Glutamatergic neuron (in vitro differentiated cells): ENCODE results near the gene SLC5A10. TPM values are rescaled to one million over a fixed set of nuclear protein-coding genes. Genes with fewer than 3 reads are reported as not detected.

ENCODE experiments used
- DNase-seq: peaks from one replicate; pipeline ENCODE4 v3.0.0; 2022
- H3K27ac Mint-ChIP-seq: one replicate; pipeline ENCODE4 v1.8.0; 2020; ENCODE audit warnings: mild to moderate bottlenecking, mixed read lengths, inconsistent platforms; ENCODE audit not compliant: unreplicated experiment
- H3K27me3 Mint-ChIP-seq: one replicate; pipeline ENCODE4 v1.8.0; 2020; ENCODE audit warnings: mild to moderate bottlenecking, moderate library complexity, mixed read lengths, inconsistent platforms; ENCODE audit not compliant: unreplicated experiment
- H3K36me3 Mint-ChIP-seq: one replicate; pipeline ENCODE4 v1.8.0; 2020; ENCODE audit warnings: mild to moderate bottlenecking, mixed read lengths, inconsistent platforms; ENCODE audit not compliant: unreplicated experiment
- H3K4me1 Mint-ChIP-seq: one replicate; pipeline ENCODE4 v1.8.0; 2020; ENCODE audit warnings: mild to moderate bottlenecking, low read depth, mixed read lengths, inconsistent platforms; ENCODE audit not compliant: unreplicated experiment
- H3K4me3 Mint-ChIP-seq: one replicate; pipeline ENCODE4 v1.8.0; 2020; ENCODE audit warnings: mild to moderate bottlenecking, mixed read lengths, inconsistent platforms; ENCODE audit not compliant: unreplicated experiment
- H3K9me3 Mint-ChIP-seq: one replicate; pipeline ENCODE4 v1.8.0; 2020; ENCODE audit warnings: mild to moderate bottlenecking, moderate library complexity, mixed read lengths, inconsistent platforms; ENCODE audit not compliant: unreplicated experiment
- CTCF ChIP-seq: fragments of 200-600 bp; sonication (generic); IDR thresholded peaks from one replicate; pipeline ENCODE4 v1.5.0; 2021; ENCODE audit not compliant: partially characterized antibody, unreplicated experiment
- total RNA-seq: library from RNA; stranded (reverse); fragmentation: NEBNext Ultra II Directional; extraction: Animal tissue kit (Norgen Biotek cat#: 25700); gene quantifications from one replicate; pipeline ENCODE4 v1.2.1, GENCODE V29; 2021; ENCODE audit not compliant: unreplicated experiment

The SLC5A10 gene
- total RNA-seq, 1 donor from 2014 or later: not detected

GRCh38 chr17:18960241-18960665, 8.3 kb downstream of the SLC5A10 start:
- Mint-ChIP-seq H3K4me3 (no peak overlapping the region), H3K27ac (no peak overlapping the region), H3K27me3 (peaks cover 7% of the 10 kb centered on the region), H3K4me1 (peaks cover 9% of the 10 kb centered on the region), H3K36me3 (no peaks in the 10 kb centered on the region), H3K9me3 (peaks cover 3% of the 10 kb centered on the region)
- DNase-seq: no peak
- TF ChIP-seq CTCF: no peak

GRCh38 chr17:18960803-18961511, 9.0 kb downstream of the SLC5A10 start:
- peak; percentile 94 for DNase-seq
- H3K4me3 Mint-ChIP-seq: no peak overlapping the region

GRCh38 chr17:18961634-18962493, 9.9 kb downstream of the SLC5A10 start:
- peak overlapping the region; percentile 14 for H3K27ac Mint-ChIP-seq
- H3K4me1 Mint-ChIP-seq: peaks cover 9% of the 10 kb centered on the region
- TF ChIP-seq CTCF: no peak
- no peak for DNase-seq
- H3K4me3 Mint-ChIP-seq: peak overlapping the region; percentile 20
- peaks cover 1% of the 10 kb centered on the region for H3K9me3 Mint-ChIP-seq
- peaks cover 7% of the 10 kb centered on the region for H3K27me3 Mint-ChIP-seq
- no peaks in the 10 kb centered on the region for H3K36me3 Mint-ChIP-seq

More at GRCh38 chr17:18960803-18961511, 9.0 kb downstream of the SLC5A10 start:
- peak; percentile 98 for TF ChIP-seq CTCF
- peaks cover 3% of the 10 kb centered on the region for H3K9me3 Mint-ChIP-seq
- H3K36me3 Mint-ChIP-seq: no peaks in the 10 kb centered on the region
- H3K27ac Mint-ChIP-seq: peak overlapping the region; percentile 22
- H3K4me1 Mint-ChIP-seq: peaks cover 9% of the 10 kb centered on the region
- peaks cover 7% of the 10 kb centered on the region for H3K27me3 Mint-ChIP-seq

- no peak overlapping the region for H3K4me3 Mint-ChIP-seq
- H3K36me3 Mint-ChIP-seq: no peaks in the 10 kb centered on the region
- peaks cover 9% of the 10 kb centered on the region for H3K4me1 Mint-ChIP-seq
- H3K27me3 Mint-ChIP-seq: peaks cover 7% of the 10 kb centered on the region
- no peak for DNase-seq
- peak overlapping the region; percentile 14 for H3K27ac Mint-ChIP-seq
- peaks cover 1% of the 10 kb centered on the region for H3K9me3 Mint-ChIP-seq
- TF ChIP-seq CTCF: no peak
Measured at GRCh38 chr17:18962494-18962815, 10.5 kb downstream of the SLC5A10 start.
